K562 (cell line): ENCODE measurements around the gene CDK9. TPM values are rescaled to one million over a fixed set of nuclear protein-coding genes. Genes with fewer than 3 reads are reported as not detected.

ENCODE experiments used
- EGR1 ChIP-seq: fragments of 450-650 bp; conservative IDR thresholded peaks from 2 replicates; pipeline ENCODE4 v1.6.1; 2017; ENCODE audit warnings: mild to moderate bottlenecking
- GATAD2A ChIP-seq: fragments of 450-650 bp; IDR thresholded peaks from 2 replicates; pipeline ENCODE4 v1.6.1; 2017
- MBD2 ChIP-seq: sonication (generic); IDR thresholded peaks from 2 replicates; pipeline ENCODE4 v1.6.1; 2016; ENCODE audit warnings: low read depth, borderline replicate concordance
- NR0B1 ChIP-seq: fragments of 450-650 bp; IDR thresholded peaks from one replicate; pipeline ENCODE4 v1.6.1; 2018; ENCODE audit warnings: mild to moderate bottlenecking, moderate library complexity; ENCODE audit not compliant: partially characterized antibody
- RBM39 ChIP-seq: fragments of 200-400 bp; formaldehyde crosslinking; optimal IDR thresholded peaks from 2 replicates; pipeline ENCODE3; 2018; ENCODE audit warnings: low read depth, low read length
- SPI1 ChIP-seq: IDR thresholded peaks from 2 replicates; pipeline ENCODE4 v1.6.1; 2011; ENCODE audit warnings: low read depth, low read length, control low read depth, borderline replicate concordance
- STAG1 ChIP-seq: sonication (generic); formaldehyde crosslinking; IDR thresholded peaks from 2 replicates; pipeline ENCODE4 v1.5.0; 2020; ENCODE audit warnings: missing genetic modification reagents, borderline replicate concordance
- U2AF2 ChIP-seq: fragments of 200-400 bp; formaldehyde crosslinking; optimal IDR thresholded peaks from 2 replicates; pipeline ENCODE3; 2017; ENCODE audit warnings: low read depth, mild to moderate bottlenecking, low read length
- ZBTB7A ChIP-seq: IDR thresholded peaks from 2 replicates; pipeline ENCODE4 v1.6.1; 2011; ENCODE audit warnings: low read depth, mild to moderate bottlenecking, low read length, moderate library complexity, borderline replicate concordance; ENCODE audit not compliant: control insufficient read depth
- ZMIZ1 ChIP-seq, 2 experiments: fragments of 150-350 bp in 1 of 2; IDR thresholded peaks; 2 replicates each; pipeline ENCODE4 v1.6.1; 2012 to 2016; ENCODE audit warnings: low read depth in 2 of 2, low read length in 2 of 2, mild to moderate bottlenecking in 1 of 2, moderate library complexity in 1 of 2
- polyA plus RNA-seq, 8 experiments: library from polyadenylated mRNA; depleted of rRNA in 4 of 8; stranded (reverse) in 5 of 8; unstranded in 3 of 8; fragments of >200 nt; fragmentation: Nextera tagmentation in 2 of 8; fragmentation: Illumina TruSeq in 1 of 8; extraction: Ambion mirVana in 2 of 8; extraction: Trizol in 1 of 8; gene quantifications; 2 replicates each; pipeline versions ENCODE4 v1.2.1 to v1.2.3, GENCODE V29; 2011 to 2014; ENCODE audit warnings: inconsistent platforms in 1 of 8, missing spikeins in 1 of 8
- total RNA-seq, 7 experiments: library from RNA; depleted of rRNA in 6 of 7; stranded (reverse); fragments of >200 nt in 6 of 7; fragmentation: Illumina TruSeq in 2 of 7; extraction: Trizol in 2 of 7; gene quantifications; 2 replicates each; pipeline versions ENCODE4 v1.2.1 to v1.2.3, GENCODE V29; 2011 to 2021; ENCODE audit warnings: low replicate concordance in 1 of 7
- TF ChIP-seq, protein P1 (sequence below): fragments of 250-450 bp; sonication (Bioruptor Pico); IDR thresholded peaks from 2 replicates; pipeline ENCODE4 v1.8.0; 2022; ENCODE audit warnings: inconsistent platforms
- TF ChIP-seq, protein P2 (sequence below), 2 experiments: fragments of 450-650 bp; IDR thresholded peaks; 2 replicates each; pipeline ENCODE4 v1.6.1; 2016
- TF ChIP-seq, protein P3 (sequence below): fragments of 250-450 bp; sonication (Bioruptor Pico); IDR thresholded peaks from 2 replicates; pipeline ENCODE4 v1.4.0; 2020; ENCODE audit warnings: mild to moderate bottlenecking, moderate library complexity

CDK9 gene
- total and polyA plus RNA-seq, 9 of the 15 experiments (the other 6 are each of a cell fraction or from before 2014, with no cell fraction given) = 4.2 to 78.6 (median 33.0) TPM

DNA sequence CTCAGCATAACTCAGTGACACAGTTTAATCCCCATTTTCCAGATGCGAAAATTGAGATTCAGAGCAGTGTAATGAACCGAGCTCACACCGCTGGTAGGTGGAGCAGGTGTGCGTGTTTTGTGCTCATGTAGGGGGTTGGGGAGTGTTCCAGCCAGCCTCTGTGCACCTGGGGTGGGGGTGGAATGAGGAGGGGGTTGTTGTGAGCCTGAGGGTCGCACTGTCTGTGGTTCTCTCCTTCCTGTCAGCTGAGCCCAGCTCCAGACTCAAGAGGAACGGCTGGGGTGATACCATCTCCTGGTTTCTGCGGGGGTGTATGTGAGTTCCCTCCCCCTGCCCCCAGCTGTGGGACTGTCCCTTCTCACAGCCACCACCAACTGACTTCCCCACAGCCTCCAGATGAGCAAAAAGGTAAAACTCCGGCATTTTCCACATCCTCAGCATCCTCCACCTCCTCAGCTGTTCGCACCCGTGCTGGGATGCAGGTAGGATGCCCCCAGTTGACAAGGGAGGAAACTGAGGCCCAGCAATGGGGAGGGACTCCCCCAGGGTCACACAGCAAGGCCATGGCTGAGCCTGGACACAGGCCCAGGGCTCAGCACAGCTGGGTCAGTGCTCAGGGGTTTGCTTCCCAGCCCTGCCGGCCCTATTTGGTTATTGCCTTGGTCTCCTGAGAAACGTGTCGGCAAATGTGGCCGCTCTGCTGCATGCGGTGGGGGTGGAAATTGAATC, 9.5 kb upstream of the CDK9 start (continued):
- TF ChIP-seq, protein P1, sequence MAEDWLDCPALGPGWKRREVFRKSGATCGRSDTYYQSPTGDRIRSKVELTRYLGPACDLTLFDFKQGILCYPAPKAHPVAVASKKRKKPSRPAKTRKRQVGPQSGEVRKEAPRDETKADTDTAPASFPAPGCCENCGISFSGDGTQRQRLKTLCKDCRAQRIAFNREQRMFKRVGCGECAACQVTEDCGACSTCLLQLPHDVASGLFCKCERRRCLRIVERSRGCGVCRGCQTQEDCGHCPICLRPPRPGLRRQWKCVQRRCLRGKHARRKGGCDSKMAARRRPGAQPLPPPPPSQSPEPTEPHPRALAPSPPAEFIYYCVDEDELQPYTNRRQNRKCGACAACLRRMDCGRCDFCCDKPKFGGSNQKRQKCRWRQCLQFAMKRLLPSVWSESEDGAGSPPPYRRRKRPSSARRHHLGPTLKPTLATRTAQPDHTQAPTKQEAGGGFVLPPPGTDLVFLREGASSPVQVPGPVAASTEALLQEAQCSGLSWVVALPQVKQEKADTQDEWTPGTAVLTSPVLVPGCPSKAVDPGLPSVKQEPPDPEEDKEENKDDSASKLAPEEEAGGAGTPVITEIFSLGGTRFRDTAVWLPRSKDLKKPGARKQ (CRISPR knock-in tag) = no peak
- TF ChIP-seq EGR1 = peak; percentile 89
- no peak for TF ChIP-seq GATAD2A
- no peak for TF ChIP-seq NR0B1
- no peak for TF ChIP-seq U2AF2
- peak; percentile 45; the same call in 1 of the 2 replicates for TF ChIP-seq ZBTB7A
- TF ChIP-seq SPI1 = peak; percentile 59; the same call in 1 of the 2 replicates
- TF ChIP-seq, protein P2, sequence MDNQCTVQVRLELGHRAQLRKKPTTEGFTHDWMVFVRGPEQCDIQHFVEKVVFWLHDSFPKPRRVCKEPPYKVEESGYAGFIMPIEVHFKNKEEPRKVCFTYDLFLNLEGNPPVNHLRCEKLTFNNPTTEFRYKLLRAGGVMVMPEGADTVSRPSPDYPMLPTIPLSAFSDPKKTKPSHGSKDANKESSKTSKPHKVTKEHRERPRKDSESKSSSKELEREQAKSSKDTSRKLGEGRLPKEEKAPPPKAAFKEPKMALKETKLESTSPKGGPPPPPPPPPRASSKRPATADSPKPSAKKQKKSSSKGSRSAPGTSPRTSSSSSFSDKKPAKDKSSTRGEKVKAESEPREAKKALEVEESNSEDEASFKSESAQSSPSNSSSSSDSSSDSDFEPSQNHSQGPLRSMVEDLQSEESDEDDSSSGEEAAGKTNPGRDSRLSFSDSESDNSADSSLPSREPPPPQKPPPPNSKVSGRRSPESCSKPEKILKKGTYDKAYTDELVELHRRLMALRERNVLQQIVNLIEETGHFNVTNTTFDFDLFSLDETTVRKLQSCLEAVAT (IDR thresholded peaks at IDR 0.05) = peak in 1 of 2 experiments; percentile 86; a peak in 2 of 4 replicates
- TF ChIP-seq, protein P3, sequence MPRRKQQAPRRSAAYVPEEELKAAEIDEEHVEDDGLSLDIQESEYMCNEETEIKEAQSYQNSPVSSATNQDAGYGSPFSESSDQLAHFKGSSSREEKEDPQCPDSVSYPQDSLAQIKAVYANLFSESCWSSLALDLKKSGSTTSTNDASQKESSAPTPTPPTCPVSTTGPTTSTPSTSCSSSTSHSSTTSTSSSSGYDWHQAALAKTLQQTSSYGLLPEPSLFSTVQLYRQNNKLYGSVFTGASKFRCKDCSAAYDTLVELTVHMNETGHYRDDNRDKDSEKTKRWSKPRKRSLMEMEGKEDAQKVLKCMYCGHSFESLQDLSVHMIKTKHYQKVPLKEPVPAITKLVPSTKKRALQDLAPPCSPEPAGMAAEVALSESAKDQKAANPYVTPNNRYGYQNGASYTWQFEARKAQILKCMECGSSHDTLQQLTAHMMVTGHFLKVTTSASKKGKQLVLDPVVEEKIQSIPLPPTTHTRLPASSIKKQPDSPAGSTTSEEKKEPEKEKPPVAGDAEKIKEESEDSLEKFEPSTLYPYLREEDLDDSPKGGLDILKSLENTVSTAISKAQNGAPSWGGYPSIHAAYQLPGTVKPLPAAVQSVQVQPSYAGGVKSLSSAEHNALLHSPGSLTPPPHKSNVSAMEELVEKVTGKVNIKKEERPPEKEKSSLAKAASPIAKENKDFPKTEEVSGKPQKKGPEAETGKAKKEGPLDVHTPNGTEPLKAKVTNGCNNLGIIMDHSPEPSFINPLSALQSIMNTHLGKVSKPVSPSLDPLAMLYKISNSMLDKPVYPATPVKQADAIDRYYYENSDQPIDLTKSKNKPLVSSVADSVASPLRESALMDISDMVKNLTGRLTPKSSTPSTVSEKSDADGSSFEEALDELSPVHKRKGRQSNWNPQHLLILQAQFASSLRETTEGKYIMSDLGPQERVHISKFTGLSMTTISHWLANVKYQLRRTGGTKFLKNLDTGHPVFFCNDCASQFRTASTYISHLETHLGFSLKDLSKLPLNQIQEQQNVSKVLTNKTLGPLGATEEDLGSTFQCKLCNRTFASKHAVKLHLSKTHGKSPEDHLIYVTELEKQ (CRISPR knock-in tag) = no peak
- TF ChIP-seq STAG1 (CRISPR knock-in tag) = 0 out of 2 replicates have a peak, but pooled peaks have one; percentile 15
- 0 out of 4 replicates have a peak, but pooled peaks of 1 of the 2 experiments have one; percentile 18 for TF ChIP-seq ZMIZ1 (IDR thresholded peaks at IDR 0.05; ENCODE audit: low read depth in 2 of 2, low read length in 2 of 2)
- TF ChIP-seq RBM39 = peak; percentile 90
- peak; percentile 88; the same call in 1 of the 2 replicates for TF ChIP-seq MBD2
